Stomach (tissue), 4 donors: ENCODE measurements around the gene GREB1.

Source experiments
- POLR2AphosphoS5 ChIP-seq, 3 donors: sonication (generic); formaldehyde crosslinking; IDR thresholded peaks; one replicate each; pipeline ENCODE4 v1.6.1; 2016; ENCODE audit warnings: antibody characterized with exemption in 3 of 3
- TF ChIP-seq, protein P1 (sequence below), 7 experiments: fragments of 450-650 bp in 4 of 7; fragments of 200-600 bp in 3 of 7; sonication (generic) in 3 of 7; IDR thresholded peaks; one replicate each; pipeline ENCODE4 v1.5.1; 2016 to 2019; ENCODE audit warnings: antibody characterized with exemption in 7 of 7, control low read depth in 2 of 7, mild to moderate bottlenecking in 1 of 7

- TF ChIP-seq, protein P1, sequence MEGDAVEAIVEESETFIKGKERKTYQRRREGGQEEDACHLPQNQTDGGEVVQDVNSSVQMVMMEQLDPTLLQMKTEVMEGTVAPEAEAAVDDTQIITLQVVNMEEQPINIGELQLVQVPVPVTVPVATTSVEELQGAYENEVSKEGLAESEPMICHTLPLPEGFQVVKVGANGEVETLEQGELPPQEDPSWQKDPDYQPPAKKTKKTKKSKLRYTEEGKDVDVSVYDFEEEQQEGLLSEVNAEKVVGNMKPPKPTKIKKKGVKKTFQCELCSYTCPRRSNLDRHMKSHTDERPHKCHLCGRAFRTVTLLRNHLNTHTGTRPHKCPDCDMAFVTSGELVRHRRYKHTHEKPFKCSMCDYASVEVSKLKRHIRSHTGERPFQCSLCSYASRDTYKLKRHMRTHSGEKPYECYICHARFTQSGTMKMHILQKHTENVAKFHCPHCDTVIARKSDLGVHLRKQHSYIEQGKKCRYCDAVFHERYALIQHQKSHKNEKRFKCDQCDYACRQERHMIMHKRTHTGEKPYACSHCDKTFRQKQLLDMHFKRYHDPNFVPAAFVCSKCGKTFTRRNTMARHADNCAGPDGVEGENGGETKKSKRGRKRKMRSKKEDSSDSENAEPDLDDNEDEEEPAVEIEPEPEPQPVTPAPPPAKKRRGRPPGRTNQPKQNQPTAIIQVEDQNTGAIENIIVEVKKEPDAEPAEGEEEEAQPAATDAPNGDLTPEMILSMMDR (IDR thresholded peaks at IDR 0.05), result no peak
- TF ChIP-seq POLR2AphosphoS5 (IDR thresholded peaks at IDR 0.05), result no peak
Measured at GRCh38 chr2:11498543-11499034, 35.3 kb upstream of the GREB1 start.
